Activated T-helper 2 cell treated with anti-CD3 and anti-CD28 coated beads, Interferon-gamma antibody, Interleukin-2, Interleukin-4, amounts not matched to agents 10 μg/mL and 5 μg/mL and 100 μg/mL, durations not matched to agents 14 hours and 24 hours and 36 hours (primary cell): Measurements from ENCODE around the gene SPDYE1. TPM values are rescaled to one million over a fixed set of nuclear protein-coding genes. Genes with fewer than 3 reads are reported as not detected.
"Not testable (repeated sequence)": the region's sequence is repeated elsewhere in the genome, so short reads cannot be mapped to it uniquely, and the experiment has no call there.

Source experiments
- DNase-seq: peaks from one replicate; pipeline ENCODE4 v3.0.0; 2021; ENCODE audit warnings: low spot score
- H3K27ac Mint-ChIP-seq: one replicate; pipeline ENCODE4 v1.8.0; 2021; ENCODE audit warnings: mixed read lengths
- H3K27me3 Mint-ChIP-seq: one replicate; pipeline ENCODE4 v1.8.0; 2021; ENCODE audit warnings: low read depth, mixed read lengths
- H3K36me3 Mint-ChIP-seq: one replicate; pipeline ENCODE4 v1.8.0; 2021; ENCODE audit warnings: low read depth, mixed read lengths
- H3K4me1 Mint-ChIP-seq: one replicate; pipeline ENCODE4 v1.8.0; 2021; ENCODE audit warnings: low read depth, mixed read lengths
- H3K4me3 Mint-ChIP-seq: one replicate; pipeline ENCODE4 v1.8.0; 2021; ENCODE audit warnings: low read depth, mild to moderate bottlenecking, moderate library complexity, mixed read lengths
- H3K9me3 Mint-ChIP-seq: one replicate; pipeline ENCODE4 v1.8.0; 2021; ENCODE audit warnings: mixed read lengths
- intact Hi-C: fragments of 100-400 bp; cut with micrococcal nuclease; formaldehyde crosslinking; loops from one replicate; pipeline ENCODE4 v1.15.1; 2023
- total RNA-seq: library from RNA; stranded (reverse); gene quantifications from 2 replicates; pipeline ENCODE4 v1.2.3, GENCODE V29; 2022

The SPDYE1 gene
- total RNA-seq, 1 donor from 2014 or later: not detected

DNA sequence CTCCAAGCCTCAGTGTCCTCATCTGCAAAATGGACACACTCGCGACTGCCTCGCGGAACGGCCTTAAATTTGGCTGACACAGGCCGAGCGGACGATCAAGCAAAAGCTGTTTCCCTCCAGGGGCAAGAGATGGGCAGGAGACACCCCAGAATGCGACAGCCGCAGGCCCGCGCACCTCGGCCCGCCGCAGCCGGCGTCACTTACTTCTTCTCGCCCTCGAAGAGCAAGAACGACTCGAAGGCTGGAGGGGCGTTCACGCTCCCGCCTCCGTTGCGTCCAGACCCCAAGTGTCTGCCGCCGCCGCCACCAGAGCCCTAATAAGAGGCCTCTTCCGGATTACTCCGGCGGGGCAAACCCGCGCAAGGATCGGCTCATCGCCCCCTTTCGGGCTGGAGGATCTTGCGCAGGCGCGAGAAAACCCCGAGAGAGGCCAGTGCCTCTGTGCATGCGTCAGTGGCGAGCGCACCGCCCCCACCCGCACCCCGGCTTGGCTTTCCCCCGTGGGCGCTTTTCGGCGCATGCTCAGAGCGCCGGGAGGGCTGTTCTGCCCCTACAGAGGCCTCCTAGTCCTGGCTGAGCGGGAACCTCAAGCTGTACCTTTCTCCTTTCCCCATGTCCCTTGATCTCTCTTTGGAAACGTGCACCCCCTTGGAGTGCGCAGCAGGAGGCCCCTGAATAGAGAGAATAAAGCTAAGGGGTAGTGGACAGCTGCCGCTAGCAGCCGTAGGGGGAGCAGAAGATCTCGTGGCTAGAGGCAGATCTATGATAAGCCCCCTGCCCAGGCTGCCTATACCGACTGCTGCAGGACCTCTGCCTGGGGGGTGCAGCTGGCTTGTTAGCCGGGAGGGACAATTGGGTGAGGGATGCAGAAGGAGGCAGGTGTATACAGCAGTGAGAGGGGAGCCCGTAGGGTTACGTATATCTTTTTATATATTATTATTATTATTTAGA lies 21.4 kb downstream of the SPDYE1 start:
- H3K27ac Mint-ChIP-seq: peak overlapping the region; percentile 86
- not testable (repeated sequence) for H3K36me3 Mint-ChIP-seq, H3K27me3 Mint-ChIP-seq, H3K9me3 Mint-ChIP-seq
- peak overlapping the region; percentile 89 for H3K4me3 Mint-ChIP-seq
- peaks cover 14% of the 10 kb centered on the region for H3K4me1 Mint-ChIP-seq
- peak; percentile 98 for DNase-seq
- intact Hi-C loops: loop anchor here (1.0 to 2.0 kb wide), 2 partner anchors 25 to 64 kb away; partner anchors contain the start of genes DBNL and POLM

DNA sequence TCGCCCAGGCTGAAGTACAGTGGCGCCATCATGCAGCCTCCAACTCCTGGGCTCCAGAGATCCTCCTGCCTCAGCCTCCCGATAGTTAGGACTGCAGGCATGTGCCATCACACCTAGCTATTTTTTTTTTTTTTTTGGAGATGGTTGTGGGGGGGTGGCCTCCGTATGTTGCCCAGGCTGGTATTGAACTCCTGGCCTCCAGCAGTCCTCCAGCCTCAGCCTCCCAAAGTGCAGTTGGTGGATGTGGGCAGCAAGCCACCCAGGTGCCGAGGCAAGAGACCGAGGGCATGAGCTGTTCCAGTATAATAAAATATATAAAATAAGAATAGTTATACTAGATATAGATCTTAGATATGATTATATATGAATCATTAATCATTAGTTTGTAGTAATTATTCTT lies 22.1 kb downstream of the SPDYE1 start:
- H3K36me3 Mint-ChIP-seq, H3K4me3 Mint-ChIP-seq, DNase-seq, H3K27me3 Mint-ChIP-seq, H3K27ac Mint-ChIP-seq, H3K9me3 Mint-ChIP-seq: not testable (repeated sequence)
- H3K4me1 Mint-ChIP-seq: peaks cover 14% of the 10 kb centered on the region
- intact Hi-C loops: loop anchor here (1.0 to 2.0 kb wide), 2 partner anchors 24 to 63 kb away; partner anchors contain the start of genes DBNL and POLM

GRCh38 chr7:44022069-44022468 lies 24.4 kb downstream of the SPDYE1 start:
- H3K9me3 Mint-ChIP-seq, H3K4me3 Mint-ChIP-seq, H3K27ac Mint-ChIP-seq, H3K36me3 Mint-ChIP-seq, H3K27me3 Mint-ChIP-seq, DNase-seq, intact Hi-C loops: not testable (repeated sequence)
- H3K4me1 Mint-ChIP-seq: peaks cover 14% of the 10 kb centered on the region

GRCh38 chr7:44022796-44023467 lies 25.2 kb downstream of the SPDYE1 start:
- H3K36me3 Mint-ChIP-seq, H3K27me3 Mint-ChIP-seq, DNase-seq, intact Hi-C loops, H3K9me3 Mint-ChIP-seq: not testable (repeated sequence)
- Mint-ChIP-seq H3K27ac (peak overlapping the region; percentile 95), H3K4me3 (peak overlapping the region; percentile 35), H3K4me1 (peaks cover 14% of the 10 kb centered on the region)

- intact Hi-C loops: not testable (repeated sequence)
Observed at GRCh38 chr7:44029433-44029832, 31.7 kb downstream of the SPDYE1 start.

DNA sequence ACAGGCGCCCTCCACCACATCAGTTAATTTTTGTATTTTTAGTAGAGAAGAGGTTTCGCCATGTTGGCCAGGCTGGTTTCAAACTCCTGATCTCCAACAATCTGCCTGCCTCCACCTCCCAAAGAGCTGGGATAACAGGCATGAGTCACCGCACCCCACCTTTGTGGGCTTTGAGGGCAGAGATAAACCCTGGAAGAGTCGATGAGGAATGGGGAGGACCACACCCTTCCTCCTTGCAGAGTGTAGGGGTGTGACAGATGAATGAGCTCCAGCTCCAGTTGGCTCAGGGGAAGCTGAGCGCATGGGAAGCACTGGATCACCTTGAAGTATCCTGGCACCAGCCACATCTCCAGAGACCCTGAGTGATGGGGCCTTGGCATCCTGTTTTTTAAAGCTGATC lies 32.3 kb downstream of the SPDYE1 start:
- H3K4me1 Mint-ChIP-seq, intact Hi-C loops, H3K27me3 Mint-ChIP-seq, DNase-seq, H3K36me3 Mint-ChIP-seq, H3K4me3 Mint-ChIP-seq, H3K27ac Mint-ChIP-seq, H3K9me3 Mint-ChIP-seq: not testable (repeated sequence)

More at GRCh38 chr7:44029433-44029832, 31.7 kb downstream of the SPDYE1 start:
- not testable (repeated sequence) for H3K27ac Mint-ChIP-seq, H3K27me3 Mint-ChIP-seq, DNase-seq, H3K4me1 Mint-ChIP-seq, H3K9me3 Mint-ChIP-seq, H3K36me3 Mint-ChIP-seq, H3K4me3 Mint-ChIP-seq

- H3K9me3 Mint-ChIP-seq, H3K36me3 Mint-ChIP-seq, H3K4me1 Mint-ChIP-seq, intact Hi-C loops, H3K27me3 Mint-ChIP-seq, H3K27ac Mint-ChIP-seq, DNase-seq, H3K4me3 Mint-ChIP-seq: not testable (repeated sequence)
Observed at GRCh38 chr7:44031319-44031718, 33.6 kb downstream of the SPDYE1 start.

DNA sequence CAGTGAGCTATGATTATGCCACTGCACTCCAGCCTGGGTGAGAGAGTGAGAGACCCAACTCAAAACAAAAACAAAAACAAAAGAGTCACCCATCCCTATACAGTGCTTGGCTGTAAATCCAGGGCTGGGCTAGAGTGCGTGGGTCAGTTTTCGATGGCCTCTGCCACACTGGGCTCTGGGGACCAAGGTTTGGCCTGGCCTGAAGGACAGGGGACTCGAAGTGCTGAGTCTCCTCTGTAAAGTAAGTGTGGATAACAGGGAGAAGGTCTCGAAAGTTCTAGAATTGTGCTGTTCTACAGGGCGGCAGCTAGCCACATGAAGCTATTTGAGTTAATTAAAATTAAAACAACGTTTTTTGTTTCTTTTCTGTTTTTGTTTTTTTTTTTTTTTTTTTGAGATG lies 34.3 kb downstream of the SPDYE1 start:
- H3K27ac Mint-ChIP-seq: not testable (repeated sequence)

DNA sequence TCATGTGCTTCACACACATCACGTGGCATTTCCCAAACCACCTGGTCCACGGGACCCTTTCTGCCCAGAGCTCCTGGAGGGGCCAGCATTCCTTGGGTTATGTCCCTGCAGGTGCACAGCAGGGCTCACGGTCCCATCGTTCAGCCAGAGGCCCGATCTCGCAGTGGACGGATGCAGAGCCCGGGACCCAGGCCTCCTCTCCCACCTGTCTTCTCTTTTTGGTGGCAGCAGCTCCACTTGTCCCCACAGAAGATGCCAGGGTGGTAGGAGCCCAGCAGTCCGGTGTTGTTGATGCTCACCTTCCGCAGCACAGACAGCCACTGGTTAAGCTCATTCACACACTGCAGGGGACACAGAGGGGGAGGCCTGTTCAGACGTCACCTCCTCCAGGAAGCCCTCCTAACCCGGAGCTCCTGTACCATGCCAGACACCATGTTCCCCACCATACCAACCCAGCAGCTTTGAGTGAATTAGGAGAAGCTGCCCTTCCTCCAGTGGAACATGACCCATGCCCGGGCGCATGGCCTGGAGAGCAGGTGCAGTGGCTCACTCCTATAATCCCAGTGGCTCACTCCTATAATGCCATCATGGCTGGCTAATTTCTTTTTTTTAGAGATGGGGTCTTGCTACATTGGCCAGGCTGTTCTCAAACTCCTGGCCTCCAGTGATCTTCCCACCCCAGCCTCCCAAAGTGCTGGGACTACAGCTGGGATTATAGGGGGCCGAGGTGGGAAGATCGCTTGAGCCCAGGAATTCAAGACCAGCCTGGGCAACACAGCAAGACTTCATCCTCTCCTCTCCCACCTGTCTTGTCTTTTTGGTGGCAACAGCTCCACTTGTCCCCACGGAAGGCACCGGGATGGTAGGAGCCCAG lies 36.5 kb downstream of the SPDYE1 start:
- H3K4me1 Mint-ChIP-seq, H3K36me3 Mint-ChIP-seq, H3K9me3 Mint-ChIP-seq, H3K4me3 Mint-ChIP-seq, DNase-seq, intact Hi-C loops, H3K27me3 Mint-ChIP-seq, H3K27ac Mint-ChIP-seq: not testable (repeated sequence)

More for the DNA sequence above, 34.3 kb downstream of the SPDYE1 start:
- H3K4me1 Mint-ChIP-seq, intact Hi-C loops, H3K4me3 Mint-ChIP-seq, H3K9me3 Mint-ChIP-seq, H3K36me3 Mint-ChIP-seq, H3K27me3 Mint-ChIP-seq, DNase-seq: not testable (repeated sequence)

GRCh38 chr7:44036364-44036763 lies 38.7 kb downstream of the SPDYE1 start:
- H3K9me3 Mint-ChIP-seq, H3K27me3 Mint-ChIP-seq, H3K4me1 Mint-ChIP-seq, H3K27ac Mint-ChIP-seq, H3K4me3 Mint-ChIP-seq, H3K36me3 Mint-ChIP-seq, intact Hi-C loops, DNase-seq: not testable (repeated sequence)

GRCh38 chr7:44037951-44038350 lies 40.3 kb downstream of the SPDYE1 start:
- H3K4me1 Mint-ChIP-seq: not testable (repeated sequence)

GRCh38 chr7:44038553-44038952 lies 40.9 kb downstream of the SPDYE1 start:
- H3K9me3 Mint-ChIP-seq, H3K27me3 Mint-ChIP-seq, H3K4me1 Mint-ChIP-seq, intact Hi-C loops, H3K36me3 Mint-ChIP-seq, H3K4me3 Mint-ChIP-seq, H3K27ac Mint-ChIP-seq, DNase-seq: not testable (repeated sequence)

More at GRCh38 chr7:44037951-44038350, 40.3 kb downstream of the SPDYE1 start:
- H3K27ac Mint-ChIP-seq, H3K27me3 Mint-ChIP-seq, DNase-seq, H3K4me3 Mint-ChIP-seq, H3K9me3 Mint-ChIP-seq, intact Hi-C loops, H3K36me3 Mint-ChIP-seq: not testable (repeated sequence)
